HFF-Myc (cell line): Measurements from ENCODE around the gene UVSSA.
"Not testable (repeated sequence)": the region's sequence is repeated elsewhere in the genome, so short reads cannot be mapped to it uniquely, and the experiment has no call there.

ENCODE experiments used
- DNase-seq: peaks from one replicate; pipeline ENCODE4 v3.0.0-alpha.2; 2011; ENCODE audit warnings: low read depth; ENCODE audit errors: extremely low read depth
- H3K4me3 ChIP-seq: replicated peaks from 2 replicates; pipeline ENCODE4 v1.5.1; 2011; ENCODE audit warnings: low read depth, mild to moderate bottlenecking, control low read depth, low read length
- CTCF ChIP-seq: IDR thresholded peaks from 2 replicates; pipeline ENCODE4 v1.5.1; 2012; ENCODE audit warnings: mild to moderate bottlenecking, low read depth, low read length, control low read depth; ENCODE audit errors: missing control alignments

UVSSA gene

GRCh38 chr4:1334579-1334895 is 12.5 kb upstream of the UVSSA start:
- no peak for DNase-seq
- H3K4me3 ChIP-seq = no peak overlapping the region
- no peak for TF ChIP-seq CTCF

- DNase-seq = not testable (repeated sequence)
These were observed 11.7 kb upstream of the UVSSA start for GRCh38 chr4:1335193-1335883.

GRCh38 chr4:1336088-1336491 is 10.9 kb upstream of the UVSSA start:
- no peak for DNase-seq
- no peak for TF ChIP-seq CTCF
- H3K4me3 ChIP-seq = no peak overlapping the region

More at GRCh38 chr4:1335193-1335883, 11.7 kb upstream of the UVSSA start:
- not testable (repeated sequence) for H3K4me3 ChIP-seq

- no peak for TF ChIP-seq CTCF
- no peak overlapping the region for H3K4me3 ChIP-seq
- DNase-seq = no peak
These were observed 9.6 kb upstream of the UVSSA start for GRCh38 chr4:1337376-1337831.

- H3K4me3 ChIP-seq = no peak overlapping the region
- TF ChIP-seq CTCF = no peak
- DNase-seq = no peak
These were observed 8.9 kb upstream of the UVSSA start for GRCh38 chr4:1337951-1338751.

GRCh38 chr4:1338752-1339414 is 8.1 kb upstream of the UVSSA start:
- no peak for TF ChIP-seq CTCF
- no peak overlapping the region for H3K4me3 ChIP-seq
- DNase-seq = no peak

GRCh38 chr4:1339489-1339888 is 7.5 kb upstream of the UVSSA start:
- DNase-seq = no peak
- no peak for TF ChIP-seq CTCF
- no peak overlapping the region for H3K4me3 ChIP-seq
